Measurements from ENCODE around the gene EI24.
"Not testable (repeated sequence)": the region's sequence is repeated elsewhere in the genome, so short reads cannot be mapped to it uniquely, and the experiment has no call there.

EI24 gene

GRCh38 chr11:125569915-125570621 is 791 bp downstream of the EI24 start:
- Histone ChIP-seq H2AFZ (ENCODE audit: low read depth, low read length, severe bottlenecking) (peak overlapping the region; percentile 62), H3K27ac (ENCODE audit: low read depth, low read length) (peak overlapping the region; percentile 71)

GRCh38 chr11:125570952-125571351 is 1.7 kb downstream of the EI24 start:
- Histone ChIP-seq H3F3A (ENCODE audit: insufficient read depth) (no peaks in the 10 kb centered on the region), H3K4me3 (ENCODE audit: insufficient read depth, low read length, poor library complexity, severe bottlenecking) (no peak overlapping the region), H3K4me2 (ENCODE audit: low read depth, low read length, poor library complexity, severe bottlenecking) (peak overlapping the region; percentile 93), H3K79me2 (ENCODE audit: insufficient read depth, low read length) (peaks cover 16% of the 10 kb centered on the region), H3K27ac (ENCODE audit: low read depth, low read length) (no peak overlapping the region), H2AFZ (ENCODE audit: low read depth, low read length, severe bottlenecking) (no peak overlapping the region), H3K9me3 (ENCODE audit: insufficient read depth, low read length) (no peaks in the 10 kb centered on the region), H3K36me3 (ENCODE audit: low read length) (no peaks in the 10 kb centered on the region), H3K27me3 (ENCODE audit: low read length) (no peaks in the 10 kb centered on the region), H4K20me1 (ENCODE audit: low read depth, low read length) (no peaks in the 10 kb centered on the region), H3K9ac (ENCODE audit: low read length) (no peak overlapping the region), H3K9me2 (replicated peaks; ENCODE audit: insufficient read depth, low read length) (no peaks in the 10 kb centered on the region)
- TF ChIP-seq EZH2phosphoT487 (conservative IDR thresholded peaks at IDR 0.05; ENCODE audit: low read length), result no peak
- TF ChIP-seq CTCF (IDR thresholded peaks at IDR 0.05; ENCODE audit: insufficient read depth, low read length, poor library complexity, severe bottlenecking), result no peak

More at GRCh38 chr11:125569915-125570621, 791 bp downstream of the EI24 start:
- Histone ChIP-seq H3K9ac (ENCODE audit: low read length) (peak overlapping the region; percentile 97), H3K36me3 (ENCODE audit: low read length) (no peaks in the 10 kb centered on the region), H3K9me3 (ENCODE audit: insufficient read depth, low read length) (no peaks in the 10 kb centered on the region), H4K20me1 (ENCODE audit: low read depth, low read length) (no peaks in the 10 kb centered on the region), H3F3A (ENCODE audit: insufficient read depth) (no peaks in the 10 kb centered on the region), H3K79me2 (ENCODE audit: insufficient read depth, low read length) (peaks cover 16% of the 10 kb centered on the region), H3K27me3 (ENCODE audit: low read length) (no peaks in the 10 kb centered on the region), H3K9me2 (replicated peaks; ENCODE audit: insufficient read depth, low read length) (no peaks in the 10 kb centered on the region), H3K4me2 (ENCODE audit: low read depth, low read length, poor library complexity, severe bottlenecking) (peak overlapping the region; percentile 93), H3K4me3 (ENCODE audit: insufficient read depth, low read length, poor library complexity, severe bottlenecking) (peak overlapping the region; percentile 72)
- TF ChIP-seq EZH2phosphoT487 (conservative IDR thresholded peaks at IDR 0.05; ENCODE audit: low read length) (no peak), CTCF (IDR thresholded peaks at IDR 0.05; ENCODE audit: insufficient read depth, low read length, poor library complexity, severe bottlenecking) (no peak)

- no peaks in the 10 kb centered on the region for H3K9me3 ChIP-seq (ENCODE audit: insufficient read depth, low read length)
- H3K36me3 ChIP-seq (ENCODE audit: low read length), result no peaks in the 10 kb centered on the region
- no peak overlapping the region for H3K4me2 ChIP-seq (ENCODE audit: low read depth, low read length, poor library complexity, severe bottlenecking)
- peaks cover 16% of the 10 kb centered on the region for H3K79me2 ChIP-seq (ENCODE audit: insufficient read depth, low read length)
- H3F3A ChIP-seq (ENCODE audit: insufficient read depth), result no peaks in the 10 kb centered on the region; the same call in 1 of the 2 replicates
- TF ChIP-seq EZH2phosphoT487 (conservative IDR thresholded peaks at IDR 0.05; ENCODE audit: low read length), result no peak
- TF ChIP-seq CTCF (IDR thresholded peaks at IDR 0.05; ENCODE audit: insufficient read depth, low read length, poor library complexity, severe bottlenecking), result no peak
- no peak overlapping the region for H3K27ac ChIP-seq (ENCODE audit: low read depth, low read length)
- H3K4me3 ChIP-seq (ENCODE audit: insufficient read depth, low read length, poor library complexity, severe bottlenecking), result no peak overlapping the region
- no peaks in the 10 kb centered on the region for H4K20me1 ChIP-seq (ENCODE audit: low read depth, low read length)
- H3K9me2 ChIP-seq (replicated peaks; ENCODE audit: insufficient read depth, low read length), result no peaks in the 10 kb centered on the region
- no peaks in the 10 kb centered on the region for H3K27me3 ChIP-seq (ENCODE audit: low read length)
- H3K9ac ChIP-seq (ENCODE audit: low read length), result no peak overlapping the region
- no peak overlapping the region for H2AFZ ChIP-seq (ENCODE audit: low read depth, low read length, severe bottlenecking)
Observed at GRCh38 chr11:125572916-125573315, 3.6 kb downstream of the EI24 start.

GRCh38 chr11:125577181-125577580 is 7.9 kb downstream of the EI24 start:
- not testable (repeated sequence) for H3K27ac ChIP-seq (ENCODE audit: low read depth, low read length); H4K20me1 ChIP-seq (ENCODE audit: low read depth, low read length); H3K9me3 ChIP-seq (ENCODE audit: insufficient read depth, low read length); H3K79me2 ChIP-seq (ENCODE audit: insufficient read depth, low read length); H3K4me2 ChIP-seq (ENCODE audit: low read depth, low read length, poor library complexity, severe bottlenecking); H3K4me3 ChIP-seq (ENCODE audit: insufficient read depth, low read length, poor library complexity, severe bottlenecking); H3F3A ChIP-seq (ENCODE audit: insufficient read depth); H3K36me3 ChIP-seq (ENCODE audit: low read length); H2AFZ ChIP-seq (ENCODE audit: low read depth, low read length, severe bottlenecking); H3K27me3 ChIP-seq (ENCODE audit: low read length); H3K9me2 ChIP-seq (replicated peaks; ENCODE audit: insufficient read depth, low read length); H3K9ac ChIP-seq (ENCODE audit: low read length)
